Endothelial cell of umbilical vein (primary cell): ENCODE data around the gene AQR. TPM values are rescaled to one million over a fixed set of nuclear protein-coding genes. Genes with fewer than 3 reads are reported as not detected.

Source experiments
- BruUV-seq: library from RNA; stranded (reverse); fragments of 400-500 nt; replicated peaks from 2 replicates; lab custom pipeline; 2021; lab: Mats Ljungman, UMichigan
- CTCF ChIA-PET: fragments of 300-600, 350-600 bp; sonication (Branson Sonifier 250); formaldehyde crosslinking; loops from one replicate; lab custom pipeline; 2021; ENCODE audit warnings: antibody characterized with exemption, inconsistent platforms; lab: Charles Lee
- POLR2A ChIA-PET: fragments of 300-600, 350-600 bp; sonication (Branson Sonifier 250); formaldehyde crosslinking; loops from one replicate; lab custom pipeline; 2021; ENCODE audit warnings: antibody characterized with exemption, inconsistent platforms; lab: Charles Lee
- DNase-seq: peaks from one replicate; pipeline ENCODE4 v3.0.0-alpha.2; 2011; ENCODE audit warnings: low read depth, low spot score
- FAIRE-seq: peaks from 2 replicates; lab custom pipeline; 2011; peaks lifted over from hg19 to GRCh38; lab: Jason Lieb, UNC
- H2AFZ ChIP-seq: 2 replicates; pipeline ENCODE4 v1.6.0; 2012; ENCODE audit warnings: low read depth, low read length, control low read depth, inconsistent platforms
- H3K27ac ChIP-seq: 2 replicates; pipeline ENCODE4 v1.5.1; 2011; ENCODE audit warnings: low read depth, mild to moderate bottlenecking, control low read depth, low read length, moderate library complexity; ENCODE audit not compliant: insufficient read depth
- H3K27me3 ChIP-seq, 2 experiments: 2 replicates each; pipeline versions ENCODE4 v1.6.0 to v1.6.1; 2011; ENCODE audit warnings: low read length in 2 of 2, mixed read lengths in 1 of 2; ENCODE audit not compliant: control insufficient read depth in 2 of 2, insufficient read depth in 2 of 2
- H3K36me3 ChIP-seq, 2 experiments: 2 replicates in 1 of 2; 3 replicates in 1 of 2; pipeline ENCODE4 v1.5.1; 2011; ENCODE audit warnings: low read length in 2 of 2, mild to moderate bottlenecking in 1 of 2, moderate library complexity in 1 of 2; ENCODE audit not compliant: control insufficient read depth in 2 of 2, insufficient read depth in 2 of 2; ENCODE audit errors: extremely low read depth in 1 of 2
- H3K4me1 ChIP-seq: 3 replicates; pipeline ENCODE4 v1.5.1; 2011; ENCODE audit warnings: mild to moderate bottlenecking, low read length; ENCODE audit not compliant: control insufficient read depth, insufficient read depth; ENCODE audit errors: extremely low read depth
- H3K4me2 ChIP-seq: 2 replicates; pipeline ENCODE4 v1.6.1; 2011; ENCODE audit warnings: low read length, control low read depth, mixed read lengths; ENCODE audit not compliant: insufficient read depth
- H3K4me3 ChIP-seq, 3 experiments: fragments of 200-600 bp in 1 of 3; sonication (generic), shearing (Covaris generic) in 1 of 3; replicated peaks in 1 of 3; 2 replicates each; pipeline ENCODE4 v1.5.1; 2011 to 2016; ENCODE audit warnings: control low read depth in 3 of 3, low read length in 3 of 3, mild to moderate bottlenecking in 2 of 3, inconsistent platforms in 1 of 3, low read depth in 1 of 3, moderate library complexity in 1 of 3; ENCODE audit not compliant: insufficient read depth in 1 of 3
- H3K79me2 ChIP-seq: 2 replicates; pipeline ENCODE4 v1.6.0; 2012; ENCODE audit warnings: low read length, inconsistent platforms; ENCODE audit not compliant: control insufficient read depth, insufficient read depth
- H3K9ac ChIP-seq: replicated peaks from 2 replicates; pipeline ENCODE3; 2011; ENCODE audit warnings: low read length, control low read depth; ENCODE audit not compliant: insufficient read depth; ENCODE audit errors: extremely low read depth
- H3K9me1 ChIP-seq: replicated peaks from 3 replicates; pipeline ENCODE4 v1.6.0; 2011; ENCODE audit warnings: mild to moderate bottlenecking, low read length; ENCODE audit not compliant: control insufficient read depth, insufficient read depth; ENCODE audit errors: extremely low read depth
- H3K9me3 ChIP-seq: replicated peaks from 2 replicates; pipeline ENCODE4 v1.5.1; 2012; ENCODE audit warnings: low read length, inconsistent platforms; ENCODE audit not compliant: control insufficient read depth, insufficient read depth
- H4K20me1 ChIP-seq: replicated peaks from 2 replicates; pipeline ENCODE3; 2011; ENCODE audit warnings: mild to moderate bottlenecking, low read length; ENCODE audit not compliant: control insufficient read depth, insufficient read depth; ENCODE audit errors: extremely low read depth
- EZH2 ChIP-seq: IDR thresholded peaks from 2 replicates; pipeline ENCODE4 v1.6.1; 2012; ENCODE audit warnings: borderline replicate concordance, low read depth, mild to moderate bottlenecking, moderate library complexity, low read length, inconsistent platforms; ENCODE audit not compliant: severe bottlenecking
- FOS ChIP-seq: IDR thresholded peaks from 2 replicates; pipeline ENCODE4 v1.6.1; 2011; ENCODE audit warnings: mild to moderate bottlenecking, low read length, moderate library complexity, borderline replicate concordance; ENCODE audit not compliant: insufficient read depth
- GATA2 ChIP-seq: IDR thresholded peaks from 2 replicates; pipeline ENCODE4 v1.7.0; 2011; ENCODE audit warnings: low read depth, mild to moderate bottlenecking, moderate library complexity, mixed read lengths, low read length; ENCODE audit not compliant: insufficient read length, insufficient read depth
- JUN ChIP-seq: IDR thresholded peaks from 2 replicates; pipeline ENCODE4 v1.6.1; 2011; ENCODE audit warnings: borderline replicate concordance, low read depth; ENCODE audit not compliant: insufficient read length, insufficient read depth
- POLR2A ChIP-seq: IDR thresholded peaks from 2 replicates; pipeline ENCODE4 v1.6.1; 2012; ENCODE audit warnings: low read depth, mild to moderate bottlenecking, control low read depth, low read length
- POLR2AphosphoS5 ChIP-seq: IDR thresholded peaks from 2 replicates; pipeline ENCODE4 v1.6.1; 2012; ENCODE audit warnings: low read depth, mild to moderate bottlenecking, control low read depth, low read length, moderate library complexity; ENCODE audit not compliant: insufficient read depth
- dilution Hi-C: fragments of 300-500 bp; cut with MboI; formaldehyde crosslinking; loops from one replicate; pipeline ENCODE4 v1.15.0; 2019; ENCODE audit warnings: low sequenced_read_pairs; ENCODE audit not compliant: extremely low pct_ligation_motif_present
- intact Hi-C: fragments of 100-400 bp; cut with micrococcal nuclease; formaldehyde crosslinking; loops from one replicate; pipeline ENCODE4 v1.10.0; 2022
- polyA plus RNA-seq, 4 experiments: library from polyadenylated mRNA; depleted of rRNA in 3 of 4; stranded (reverse) in 3 of 4; unstranded in 1 of 4; fragments of >200 nt; gene quantifications; 2 replicates each; pipeline versions ENCODE4 v1.2.1 to v1.2.3, GENCODE V29; 2011 to 2012; ENCODE audit warnings: missing spikeins in 1 of 4
- total RNA-seq: library from RNA; stranded (reverse); gene quantifications from 2 replicates; pipeline ENCODE4 v1.2.3, GENCODE V29; 2021
- TF ChIP-seq, protein P1 (sequence below): IDR thresholded peaks from 2 replicates; pipeline ENCODE4 v1.6.1; 2011; ENCODE audit not compliant: insufficient read depth, insufficient read length

The AQR gene
- total and polyA plus RNA-seq, 2 donors (not counting 3 experiments of a cell fraction or from before 2014, with no cell fraction given) = 18.7 to 37.5 TPM

DNA sequence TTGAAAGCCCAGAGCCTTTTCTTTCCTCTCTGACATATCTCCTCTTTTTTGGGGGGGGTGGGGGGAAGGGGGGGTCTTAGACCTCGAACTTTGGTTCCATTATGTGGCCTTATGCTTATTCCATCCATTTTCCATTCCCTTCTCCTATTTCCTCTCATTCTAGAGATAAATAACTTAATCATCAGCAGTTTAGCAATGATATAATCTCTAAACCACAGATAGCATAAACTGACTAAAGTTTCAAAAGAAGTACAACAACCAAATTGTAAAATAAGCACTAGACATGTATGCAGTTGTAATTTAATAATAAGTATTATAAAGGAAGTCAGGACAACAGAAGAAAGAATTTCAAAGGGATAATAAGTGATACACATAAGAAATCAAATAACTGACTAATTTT, 64.5 kb downstream of the AQR start:
- Histone ChIP-seq H3K9me3 (no peaks in the 10 kb centered on the region), H3K9ac (no peak overlapping the region), H3K36me3 (peaks cover 4 to 8% of the 10 kb centered on the region in 2 experiments), H2AFZ (no peak overlapping the region), H3K9me1 (no peaks in the 10 kb centered on the region), H3K27ac (no peak overlapping the region), H3K4me1 (no peaks in the 10 kb centered on the region), H3K79me2 (no peaks in the 10 kb centered on the region), H3K27me3 (no peaks in the 10 kb centered on the region), H3K4me3 (no peak overlapping the region), H4K20me1 (no peaks in the 10 kb centered on the region), H3K4me2 (no peak overlapping the region)
- TF ChIP-seq GATA2 (no peak), POLR2A (no peak), FOS (no peak), JUN (no peak), EZH2 (no peak)
- TF ChIP-seq, protein P1, sequence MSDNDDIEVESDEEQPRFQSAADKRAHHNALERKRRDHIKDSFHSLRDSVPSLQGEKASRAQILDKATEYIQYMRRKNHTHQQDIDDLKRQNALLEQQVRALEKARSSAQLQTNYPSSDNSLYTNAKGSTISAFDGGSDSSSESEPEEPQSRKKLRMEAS = no peak
- intact Hi-C loops = no loop called here
- CTCF ChIA-PET = interaction anchor here (0.6 kb wide), 1 partner anchor 283 kb away, joined by 4 read pairs; no protein-coding TSS in a partner anchor
- BruUV-seq = no TSS peak
- dilution Hi-C loops = no loop called here
- DNase-seq (no peak), FAIRE-seq (no peak)
- POLR2A ChIA-PET = no interaction called here

GRCh38 chr15:34904527-34904926, 65.0 kb downstream of the AQR start:
- Histone ChIP-seq H3K9me1 (no peaks in the 10 kb centered on the region), H3K4me3 (no peak overlapping the region), H3K4me2 (no peak overlapping the region), H3K36me3 (peaks cover 4 to 8% of the 10 kb centered on the region in 2 experiments), H3K27ac (no peak overlapping the region), H3K9me3 (no peaks in the 10 kb centered on the region), H2AFZ (no peak overlapping the region), H3K9ac (no peak overlapping the region), H3K4me1 (no peaks in the 10 kb centered on the region), H3K27me3 (no peaks in the 10 kb centered on the region), H3K79me2 (no peaks in the 10 kb centered on the region), H4K20me1 (no peaks in the 10 kb centered on the region)
- ChIA-PET POLR2A (no interaction called here), CTCF (interaction anchor here (0.6 kb wide), 1 partner anchor 283 kb away, joined by 4 read pairs; no protein-coding TSS in a partner anchor)
- dilution Hi-C loops (no loop called here), intact Hi-C loops (no loop called here)
- no TSS peak for BruUV-seq
- no peak for FAIRE-seq
- TF ChIP-seq FOS (no peak), GATA2 (no peak), JUN (no peak), POLR2AphosphoS5 (no peak), EZH2 (no peak), POLR2A (no peak)
- TF ChIP-seq, protein P1 = no peak
- no peak for DNase-seq
